Bronchial epithelial cell (primary cell): ENCODE measurements around the gene FAM20A. TPM values are rescaled to one million over a fixed set of nuclear protein-coding genes. Genes with fewer than 3 reads are reported as not detected.

Experiments used
- DNase-seq: peaks from one replicate; pipeline ENCODE4 v3.0.0-alpha.2; 2010; ENCODE audit warnings: low read depth
- FAIRE-seq: peaks from 2 replicates; lab custom pipeline; 2011; peaks lifted over from hg19 to GRCh38; lab: Jason Lieb, UNC
- H3K27me3 ChIP-seq: 2 replicates; pipeline ENCODE4 v1.5.1; 2011; ENCODE audit warnings: low read length; ENCODE audit not compliant: control insufficient read depth, insufficient read depth
- H3K36me3 ChIP-seq: 2 replicates; pipeline ENCODE4 v1.5.1; 2011; ENCODE audit warnings: low read length; ENCODE audit not compliant: control insufficient read depth, insufficient read depth
- H3K4me3 ChIP-seq: 2 replicates; pipeline ENCODE4 v1.5.1; 2011; ENCODE audit warnings: mild to moderate bottlenecking, low read depth, low read length, control low read depth
- CTCF ChIP-seq: IDR thresholded peaks from 2 replicates; pipeline ENCODE4 v1.5.1; 2011; ENCODE audit warnings: mild to moderate bottlenecking, moderate library complexity, low read length, control low read depth, inconsistent platforms; ENCODE audit not compliant: insufficient read depth, severe bottlenecking
- total RNA-seq: library from RNA; depleted of rRNA; stranded (reverse); fragments of >200 nt; gene quantifications from 2 replicates; pipeline ENCODE4 v1.2.1, GENCODE V29; 2014

FAM20A gene
- total RNA-seq, 1 donor from 2014 or later: 0.26 TPM

DNA sequence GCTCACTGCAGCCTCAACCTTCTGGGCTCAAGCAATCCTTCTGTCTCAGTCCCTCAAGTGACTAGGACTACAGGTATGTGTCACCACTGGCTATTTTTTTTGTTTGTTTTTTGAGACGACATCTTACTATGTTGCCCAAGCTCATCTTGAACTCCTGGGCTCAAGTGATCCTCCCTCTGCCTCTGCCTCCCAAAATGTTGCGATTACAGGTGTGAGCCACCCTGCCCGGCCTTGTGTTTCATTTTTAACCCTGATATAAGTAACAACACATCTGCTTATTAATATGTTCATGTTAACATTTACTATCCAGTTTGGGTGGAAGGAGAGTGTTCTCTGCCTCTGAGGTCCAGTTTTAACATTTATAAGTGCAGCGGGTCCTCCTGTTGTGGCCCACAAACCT lies 3.1 kb downstream of the FAM20A start:
- FAIRE-seq (no peak), DNase-seq (no peak)
- H3K36me3 ChIP-seq: no peaks in the 10 kb centered on the region
- no peak for TF ChIP-seq CTCF
- H3K27me3 ChIP-seq: peaks cover 3% of the 10 kb centered on the region
- no peak overlapping the region for H3K4me3 ChIP-seq

DNA sequence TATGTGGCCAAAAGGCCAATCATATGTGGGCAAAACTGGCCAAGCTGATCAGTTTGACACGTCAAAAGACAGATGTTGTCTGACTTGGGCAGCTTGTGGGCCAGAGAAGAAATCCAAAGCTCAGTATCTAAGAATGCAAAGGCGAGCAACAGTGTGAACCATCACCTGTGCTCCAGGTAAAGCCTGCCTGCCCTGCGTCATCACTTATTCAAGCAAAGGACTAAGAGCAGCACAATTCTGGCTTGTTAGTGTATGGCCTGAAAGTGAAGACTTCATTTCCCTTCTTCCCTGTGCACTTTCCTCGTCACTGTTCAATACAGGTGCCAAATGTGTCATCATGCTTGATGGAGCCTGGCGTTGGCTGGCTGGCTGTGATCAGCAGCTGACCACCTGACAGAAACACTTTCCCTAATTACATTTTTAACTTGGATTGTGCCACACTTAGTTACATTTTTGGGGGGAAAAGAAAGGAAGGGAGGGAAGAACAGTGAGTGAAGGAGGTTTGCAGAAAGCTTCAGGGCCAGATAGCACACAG lies 4.7 kb downstream of the FAM20A start:
- DNase-seq: no peak
- no peak for TF ChIP-seq CTCF
- H3K27me3 ChIP-seq: peaks cover 3% of the 10 kb centered on the region
- H3K36me3 ChIP-seq: no peaks in the 10 kb centered on the region
- FAIRE-seq: no peak
- no peak overlapping the region for H3K4me3 ChIP-seq

DNA sequence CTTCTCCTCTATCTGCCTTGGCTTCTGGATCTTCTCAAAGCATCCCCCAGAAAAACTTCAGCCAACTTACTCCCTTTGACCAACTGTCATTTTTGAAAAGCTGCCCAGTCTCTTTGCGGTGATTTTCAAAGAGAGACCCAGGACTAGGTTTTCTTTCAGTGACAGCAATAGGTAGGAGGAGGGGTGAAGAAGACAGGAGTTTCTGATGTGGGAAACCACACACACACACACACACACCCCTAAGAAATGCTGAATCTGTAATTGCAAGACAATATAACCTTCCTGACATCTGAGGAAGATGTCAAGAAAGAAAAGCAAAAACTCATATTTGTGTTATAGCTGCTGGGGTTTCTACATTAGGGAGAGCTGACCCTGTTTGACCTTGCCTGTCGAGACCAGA lies 5.2 kb downstream of the FAM20A start:
- Histone ChIP-seq H3K27me3 (peaks cover 3% of the 10 kb centered on the region), H3K36me3 (no peaks in the 10 kb centered on the region), H3K4me3 (no peak overlapping the region)
- no peak for TF ChIP-seq CTCF
- FAIRE-seq (no peak), DNase-seq (no peak)

DNA sequence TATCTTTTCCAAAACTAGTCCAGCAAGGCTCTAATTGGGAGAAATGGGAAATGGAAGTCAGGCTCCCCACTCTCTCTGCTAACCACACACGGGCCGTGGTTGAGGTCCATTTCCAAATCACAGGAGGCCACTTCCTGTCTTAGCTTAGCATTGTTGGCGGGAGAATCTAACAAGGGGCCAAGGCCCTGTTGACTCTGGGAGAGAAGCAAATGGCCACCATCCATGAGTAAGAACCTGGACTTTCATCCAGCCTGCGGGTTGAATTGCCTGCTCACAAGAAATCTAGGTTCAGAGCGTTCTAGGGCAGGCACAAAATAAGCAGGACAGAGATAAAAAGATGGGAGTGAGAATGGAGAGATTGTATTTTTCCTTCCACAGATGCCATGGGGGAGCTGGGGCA lies 5.7 kb downstream of the FAM20A start:
- Histone ChIP-seq H3K27me3 (peaks cover 3% of the 10 kb centered on the region), H3K36me3 (no peaks in the 10 kb centered on the region), H3K4me3 (no peak overlapping the region)
- no peak for TF ChIP-seq CTCF
- no peak for DNase-seq
- FAIRE-seq: no peak

- no peak for TF ChIP-seq CTCF
- no peaks in the 10 kb centered on the region for H3K36me3 ChIP-seq
- no peaks in the 10 kb centered on the region for H3K27me3 ChIP-seq
- DNase-seq (no peak), FAIRE-seq (no peak)
- no peak overlapping the region for H3K4me3 ChIP-seq
Measured at GRCh38 chr17:68594552-68594951, 6.6 kb downstream of the FAM20A start.
